OCI-LY3 (cell line): ENCODE data around the gene BCL11A.

Experiments
- CTCF ChIP-seq: fragments of 200-600, 300-600 bp; sonication (generic); IDR thresholded peaks from 2 replicates; pipeline ENCODE4 v1.5.1; 2014; ENCODE audit warnings: antibody characterized with exemption, low read length, low read depth
- EZH2phosphoT487 ChIP-seq: fragments of 200-600 bp; shearing (Covaris generic); IDR thresholded peaks from 2 replicates; pipeline ENCODE4 v1.6.1; 2018; ENCODE audit warnings: antibody characterized with exemption, mixed run types, low read depth

GRCh38 chr2:60586081-60586480 is 32.6 kb upstream of the BCL11A start:
- TF ChIP-seq EZH2phosphoT487: no peak
- no peak for TF ChIP-seq CTCF
